HEK293 (cell line): ENCODE data around the gene MAFF.
"Not testable (repeated sequence)": the region's sequence is repeated elsewhere in the genome, so short reads cannot be mapped to it uniquely, and the experiment has no call there.

Source experiments
- CTCF ChIA-PET: fragments of 350-600 bp; formaldehyde crosslinking; extraction: SDS; loops from one replicate; lab custom pipeline; 2021; ENCODE audit warnings: antibody characterized with exemption; lab: Yijun Ruan, JAX
- POLR2A ChIA-PET: fragments of 300-600 bp; formaldehyde crosslinking; extraction: SDS; loops from one replicate; lab custom pipeline; 2020; ENCODE audit warnings: antibody characterized with exemption, inconsistent platforms; lab: Yijun Ruan, JAX
- H3K27ac ChIP-seq: fragments of 200-500 bp; sonication (Bioruptor generic); 2 replicates; pipeline ENCODE4 v1.5.1; 2014; ENCODE audit warnings: low read depth, low read length, control low read depth, inconsistent platforms; ENCODE audit errors: extremely low read depth
- H3K36me3 ChIP-seq, 2 experiments: fragments of 200-500 bp in 1 of 2; sonication (Bioruptor generic) in 1 of 2; 1 replicate in 1 of 2; 2 replicates in 1 of 2; pipeline ENCODE4 v1.5.1; 2014 to 2017; ENCODE audit warnings: inconsistent platforms in 2 of 2, low read length in 2 of 2; ENCODE audit not compliant: control insufficient read depth in 2 of 2, insufficient read depth in 1 of 2
- H3K4me1 ChIP-seq: fragments of 200-500 bp; sonication (Bioruptor generic); 2 replicates; pipeline ENCODE4 v1.5.1; 2014; ENCODE audit warnings: mild to moderate bottlenecking, low read length, inconsistent platforms; ENCODE audit not compliant: control insufficient read depth, insufficient read depth
- H3K4me3 ChIP-seq: 2 replicates; pipeline ENCODE4 v1.5.1; 2011; ENCODE audit warnings: low read depth, mild to moderate bottlenecking, control low read depth, low read length, moderate library complexity
- H3K9me3 ChIP-seq: fragments of 200-500 bp; sonication (Bioruptor generic); 2 replicates; pipeline ENCODE4 v1.5.1; 2014; ENCODE audit warnings: low read depth, low read length, inconsistent platforms; ENCODE audit not compliant: control insufficient read depth, insufficient read depth
- KLF8 ChIP-seq: fragments of 450-650 bp; formaldehyde crosslinking; IDR thresholded peaks from 2 replicates; pipeline ENCODE4 v1.5.1; 2016; ENCODE audit warnings: missing biosample characterization, missing genetic modification characterization
- OVOL3 ChIP-seq: fragments of 450-650 bp; formaldehyde crosslinking; IDR thresholded peaks from 2 replicates; pipeline ENCODE4 v1.5.1; 2016; ENCODE audit warnings: missing biosample characterization, missing genetic modification characterization
- PATZ1 ChIP-seq: fragments of 450-650 bp; formaldehyde crosslinking; IDR thresholded peaks from 2 replicates; pipeline ENCODE4 v1.5.1; 2016; ENCODE audit warnings: missing biosample characterization, missing genetic modification characterization
- PRDM4 ChIP-seq: fragments of 450-650 bp; formaldehyde crosslinking; IDR thresholded peaks from 2 replicates; pipeline ENCODE4 v1.5.1; 2017; ENCODE audit warnings: missing biosample characterization, missing genetic modification characterization
- RBAK ChIP-seq: fragments of 450-650 bp; formaldehyde crosslinking; IDR thresholded peaks from 2 replicates; pipeline ENCODE4 v1.5.1; 2016; ENCODE audit warnings: missing biosample characterization, missing genetic modification characterization
- SCRT1 ChIP-seq: fragments of 450-650 bp; formaldehyde crosslinking; IDR thresholded peaks from 2 replicates; pipeline ENCODE4 v1.5.1; 2016; ENCODE audit warnings: missing biosample characterization, missing genetic modification characterization, borderline replicate concordance
- ZBTB20 ChIP-seq: fragments of 450-650 bp; formaldehyde crosslinking; IDR thresholded peaks from 2 replicates; pipeline ENCODE4 v1.5.1; 2016; ENCODE audit warnings: missing biosample characterization, missing genetic modification characterization
- ZBTB6 ChIP-seq: fragments of 450-650 bp; formaldehyde crosslinking; IDR thresholded peaks from 2 replicates; pipeline ENCODE4 v1.5.1; 2017; ENCODE audit warnings: missing biosample characterization, missing genetic modification characterization
- ZBTB8A ChIP-seq: fragments of 450-650 bp; formaldehyde crosslinking; IDR thresholded peaks from 2 replicates; pipeline ENCODE4 v1.5.1; 2016; ENCODE audit warnings: missing biosample characterization, missing genetic modification characterization
- ZFHX2 ChIP-seq: fragments of 450-650 bp; formaldehyde crosslinking; conservative IDR thresholded peaks from 2 replicates; pipeline ENCODE4 v1.5.1; 2016; ENCODE audit warnings: missing biosample characterization, missing genetic modification characterization
- ZNF19 ChIP-seq: fragments of 450-650 bp; formaldehyde crosslinking; IDR thresholded peaks from 2 replicates; pipeline ENCODE4; 2016; ENCODE audit warnings: missing biosample characterization, missing genetic modification characterization, low read depth
- ZNF23 ChIP-seq: fragments of 450-650 bp; formaldehyde crosslinking; IDR thresholded peaks from 2 replicates; pipeline ENCODE4 v1.5.1; 2016; ENCODE audit warnings: missing biosample characterization, missing genetic modification characterization, borderline replicate concordance
- ZNF350 ChIP-seq: fragments of 450-650 bp; formaldehyde crosslinking; IDR thresholded peaks from 2 replicates; pipeline ENCODE4 v1.5.0; 2017; ENCODE audit warnings: missing biosample characterization, mild to moderate bottlenecking, missing genetic modification characterization
- ZNF404 ChIP-seq: fragments of 450-650 bp; formaldehyde crosslinking; IDR thresholded peaks from 2 replicates; pipeline ENCODE4 v1.5.1; 2017; ENCODE audit warnings: missing biosample characterization, missing genetic modification characterization
- ZNF426 ChIP-seq: fragments of 450-650 bp; formaldehyde crosslinking; IDR thresholded peaks from 2 replicates; pipeline ENCODE4 v1.5.1; 2017; ENCODE audit warnings: missing biosample characterization, missing genetic modification characterization, mild to moderate bottlenecking, inconsistent platforms, moderate library complexity
- ZNF626 ChIP-seq: fragments of 450-650 bp; sonication (Bioruptor Pico); formaldehyde crosslinking; IDR thresholded peaks from 2 replicates; pipeline ENCODE4 v1.5.1; 2018; ENCODE audit warnings: missing biosample characterization, missing genetic modification characterization, inconsistent platforms
- ZNF785 ChIP-seq: fragments of 450-650 bp; formaldehyde crosslinking; IDR thresholded peaks from 2 replicates; pipeline ENCODE4 v1.5.1; 2016; ENCODE audit warnings: missing biosample characterization, missing genetic modification characterization
- ZNF837 ChIP-seq: fragments of 450-650 bp; formaldehyde crosslinking; IDR thresholded peaks from 2 replicates; pipeline ENCODE4 v1.5.1; 2016; ENCODE audit warnings: missing biosample characterization, missing genetic modification characterization

MAFF gene

GRCh38 chr22:38177044-38177443 lies 24.8 kb upstream of the MAFF start:
- H3K4me3 ChIP-seq = no peak overlapping the region
- ChIA-PET POLR2A (interaction anchor here (0.6 to 2.7 kb wide), 2 partner anchors 25 to 472 kb away, joined by 3 to 12 read pairs; partner anchors contain the start of gene MAFF), CTCF (interaction anchor here (0.6 to 2.5 kb wide), 4 partner anchors 10 to 1668 kb away, joined by 3 to 19 read pairs (median 6); no protein-coding TSS in a partner anchor)
- no peaks in the 10 kb centered on the region for H3K9me3 ChIP-seq
- TF ChIP-seq ZNF426 (tag by site-specific recombination) = no peak
- no peak for TF ChIP-seq ZNF785 (tag by site-specific recombination)
- no peak for TF ChIP-seq ZFHX2 (tag by site-specific recombination)
- TF ChIP-seq ZNF19 (tag by site-specific recombination) = no peak
- no peak for TF ChIP-seq ZBTB20 (tag by site-specific recombination)
- TF ChIP-seq KLF8 (tag by site-specific recombination) = no peak
- TF ChIP-seq OVOL3 (tag by site-specific recombination) = no peak
- TF ChIP-seq ZBTB8A (tag by site-specific recombination) = no peak
- TF ChIP-seq RBAK (tag by site-specific recombination) = no peak
- TF ChIP-seq PATZ1 = no peak
- TF ChIP-seq ZNF23 (tag by site-specific recombination) = no peak
- TF ChIP-seq ZNF837 (tag by site-specific recombination) = no peak
- no peak for TF ChIP-seq ZNF404
- TF ChIP-seq ZNF350 (tag by site-specific recombination) = no peak
- no peak for TF ChIP-seq ZNF626 (tag by site-specific recombination)
- no peak for TF ChIP-seq PRDM4 (tag by site-specific recombination)
- no peak for TF ChIP-seq ZBTB6
- H3K36me3 ChIP-seq = no peaks in the 10 kb centered on the region
- peaks cover 13% of the 10 kb centered on the region for H3K4me1 ChIP-seq
- H3K27ac ChIP-seq = no peak overlapping the region

GRCh38 chr22:38177571-38177925 lies 24.2 kb upstream of the MAFF start:
- not testable (repeated sequence) for H3K4me3 ChIP-seq, H3K9me3 ChIP-seq, H3K36me3 ChIP-seq
- Histone ChIP-seq H3K27ac (peak overlapping the region; percentile 58; the same call in 1 of the 2 replicates), H3K4me1 (peaks cover 13% of the 10 kb centered on the region)
- POLR2A ChIA-PET = interaction anchor here (0.6 to 2.7 kb wide), 2 partner anchors 24 to 471 kb away, joined by 3 to 12 read pairs; partner anchors contain the start of gene MAFF
- CTCF ChIA-PET = interaction anchor here (0.8 to 2.5 kb wide), 5 partner anchors 32 to 125 kb away, joined by 3 to 19 read pairs (median 4); no protein-coding TSS in a partner anchor
- peak; percentile 42; the same call in 1 of the 2 replicates for TF ChIP-seq SCRT1 (tag by site-specific recombination)
